GM08714 (cell line): Measurements from ENCODE around the gene NUP133.
"Not testable (repeated sequence)": the region's sequence is repeated elsewhere in the genome, so short reads cannot be mapped to it uniquely, and the experiment has no call there.

ENCODE experiments used
- H3K4me3 ChIP-seq: fragments of 200-500 bp; sonication (Bioruptor generic); 2 replicates; pipeline ENCODE4 v1.5.1; 2014; ENCODE audit warnings: mild to moderate bottlenecking, low read length, inconsistent platforms
- ZNF274 ChIP-seq: IDR thresholded peaks from 2 replicates; pipeline ENCODE4 v1.6.1; 2012; ENCODE audit warnings: mild to moderate bottlenecking, low read depth, low read length

NUP133 gene

GRCh38 chr1:229407206-229408026, 100.7 kb downstream of the NUP133 start:
- no peak overlapping the region; the same call in 1 of the 2 replicates for H3K4me3 ChIP-seq
- no peak for TF ChIP-seq ZNF274

GRCh38 chr1:229406798-229407197, 101.3 kb downstream of the NUP133 start:
- TF ChIP-seq ZNF274 = no peak
- no peak overlapping the region; the same call in 1 of the 2 replicates for H3K4me3 ChIP-seq

- H3K4me3 ChIP-seq = no peak overlapping the region
- no peak for TF ChIP-seq ZNF274
Measured at GRCh38 chr1:229403573-229403972, 104.6 kb downstream of the NUP133 start.

- no peak for TF ChIP-seq ZNF274
- no peak overlapping the region for H3K4me3 ChIP-seq
Measured at GRCh38 chr1:229402993-229403392, 105.1 kb downstream of the NUP133 start.

- H3K4me3 ChIP-seq = not testable (repeated sequence)
Measured at GRCh38 chr1:229402329-229402728, 105.8 kb downstream of the NUP133 start.

- H3K4me3 ChIP-seq = no peak overlapping the region
- no peak for TF ChIP-seq ZNF274
Measured at GRCh38 chr1:229397762-229398161, 110.4 kb downstream of the NUP133 start.

GRCh38 chr1:229396585-229397206, 111.4 kb downstream of the NUP133 start:
- TF ChIP-seq ZNF274 = no peak
- H3K4me3 ChIP-seq = no peak overlapping the region

GRCh38 chr1:229394517-229394916, 113.6 kb downstream of the NUP133 start:
- not testable (repeated sequence) for H3K4me3 ChIP-seq

GRCh38 chr1:229392936-229393335, 115.2 kb downstream of the NUP133 start:
- no peak for TF ChIP-seq ZNF274

More at GRCh38 chr1:229392936-229393335, 115.2 kb downstream of the NUP133 start:
- no peak overlapping the region for H3K4me3 ChIP-seq
